Breast epithelium (tissue), 4 donors: Measurements from ENCODE around the gene DHCR7. TPM values are rescaled to one million over a fixed set of nuclear protein-coding genes. Genes with fewer than 3 reads are reported as not detected.

ENCODE experiments used
- DNase-seq, 2 donors: peaks; one replicate each; pipeline ENCODE4 v3.0.0-alpha.2; 2019; ENCODE audit warnings: low spot score in 2 of 2
- H3K27ac ChIP-seq, 2 donors: fragments of 200-600 bp; sonication (generic) in 1 of 2; one replicate each; pipeline ENCODE4 v1.5.1; 2016 to 2019; ENCODE audit warnings: mild to moderate bottlenecking in 1 of 2
- H3K27me3 ChIP-seq, 2 donors: fragments of 200-600 bp; sonication (generic) in 1 of 2; one replicate each; pipeline versions ENCODE4 v1.5.1 to v1.6.0; 2017 to 2019; ENCODE audit warnings: control low read depth in 1 of 2, mild to moderate bottlenecking in 1 of 2
- H3K36me3 ChIP-seq: fragments of 200-600 bp; one replicate; pipeline ENCODE4 v1.5.1; 2019
- H3K4me1 ChIP-seq, 2 donors: fragments of 200-600 bp; sonication (generic); one replicate each; pipeline ENCODE4 v1.5.1; 2016 to 2019; ENCODE audit warnings: control low read depth in 1 of 2
- H3K4me3 ChIP-seq, 3 donors: fragments of 200-600 bp; sonication (generic); 1 replicate in 2 of 3; 2 replicates in 1 of 3; pipeline ENCODE4 v1.5.1; 2016 to 2019; ENCODE audit warnings: mild to moderate bottlenecking in 3 of 3, moderate library complexity in 2 of 3
- H3K9me3 ChIP-seq, 2 donors: fragments of 200-600 bp; sonication (generic) in 1 of 2; one replicate each; pipeline ENCODE4 v1.5.1; 2016 to 2019; ENCODE audit warnings: control low read depth in 1 of 2
- POLR2A ChIP-seq: fragments of 450-650 bp; IDR thresholded peaks from one replicate; pipeline ENCODE4 v1.6.1; 2016; ENCODE audit warnings: antibody characterized with exemption, mild to moderate bottlenecking, moderate library complexity
- POLR2AphosphoS5 ChIP-seq, 3 donors: sonication (generic); formaldehyde crosslinking; IDR thresholded peaks; one replicate each; pipeline ENCODE4 v1.6.1; 2017; ENCODE audit warnings: antibody characterized with exemption in 3 of 3
- intact Hi-C: fragments of 100-400 bp; cut with DNase I; formaldehyde crosslinking; loops from one replicate; pipeline ENCODE4 v1.15.1; 2023; ENCODE audit warnings: low total_unique reads
- total RNA-seq, 3 donors: library from RNA; depleted of rRNA; stranded (reverse); fragments of >200 nt; gene quantifications; one replicate each; pipeline ENCODE4 v1.1.0, GENCODE V29; 2016
- TF ChIP-seq, protein P1 (sequence below), 3 donors: fragments of 450-650 bp; IDR thresholded peaks; one replicate each; pipeline ENCODE4 v1.5.1; 2016 to 2017; ENCODE audit warnings: antibody characterized with exemption in 3 of 3, mild to moderate bottlenecking in 3 of 3, moderate library complexity in 3 of 3

DHCR7 gene
- total RNA-seq, 3 donors from 2014 or later, result 14.7 to 31.7 (median 25.2) TPM

DNA sequence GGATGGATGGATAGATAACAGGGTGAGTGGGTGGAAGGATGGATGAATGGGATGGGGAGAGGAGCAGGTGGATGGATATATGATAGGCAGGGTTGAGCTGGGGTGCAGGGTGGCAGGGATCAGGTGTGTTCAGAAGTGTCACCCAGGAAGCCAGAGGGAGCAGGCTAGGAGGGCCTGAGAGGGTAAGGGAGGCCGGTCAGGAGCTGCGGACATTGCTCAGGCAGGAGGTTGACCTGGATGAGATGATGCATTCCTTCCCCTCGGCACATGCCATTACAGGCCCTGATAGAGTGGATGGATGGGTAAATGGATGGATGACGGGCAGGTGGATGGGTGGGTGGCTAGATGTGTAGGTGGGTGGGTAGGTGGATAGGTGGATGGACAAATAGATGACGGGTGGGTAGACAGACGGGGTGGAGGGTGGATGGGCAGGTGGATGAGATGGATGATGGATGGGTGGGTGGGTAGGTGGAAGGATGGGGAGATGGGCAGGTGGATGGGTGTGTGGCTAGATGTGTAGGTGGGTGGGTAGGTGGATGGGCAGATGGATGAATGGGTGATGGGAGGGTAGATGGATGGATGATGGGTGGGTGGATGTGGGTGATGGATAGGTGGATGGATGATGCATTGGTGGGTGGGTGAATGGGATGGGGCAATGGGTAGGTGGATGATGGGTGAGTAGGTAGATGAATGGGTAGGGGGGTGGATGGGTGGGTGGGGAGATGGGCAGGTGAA is 8.0 kb downstream of the DHCR7 start:
- H3K4me3 ChIP-seq, result no peak overlapping the region
- DNase-seq, result no peak
- no peak overlapping the region for H3K27ac ChIP-seq
- no peaks in the 10 kb centered on the region for H3K27me3 ChIP-seq
- intact Hi-C loops, result no loop called here
- no peaks in the 10 kb centered on the region for H3K36me3 ChIP-seq
- TF ChIP-seq, protein P1, sequence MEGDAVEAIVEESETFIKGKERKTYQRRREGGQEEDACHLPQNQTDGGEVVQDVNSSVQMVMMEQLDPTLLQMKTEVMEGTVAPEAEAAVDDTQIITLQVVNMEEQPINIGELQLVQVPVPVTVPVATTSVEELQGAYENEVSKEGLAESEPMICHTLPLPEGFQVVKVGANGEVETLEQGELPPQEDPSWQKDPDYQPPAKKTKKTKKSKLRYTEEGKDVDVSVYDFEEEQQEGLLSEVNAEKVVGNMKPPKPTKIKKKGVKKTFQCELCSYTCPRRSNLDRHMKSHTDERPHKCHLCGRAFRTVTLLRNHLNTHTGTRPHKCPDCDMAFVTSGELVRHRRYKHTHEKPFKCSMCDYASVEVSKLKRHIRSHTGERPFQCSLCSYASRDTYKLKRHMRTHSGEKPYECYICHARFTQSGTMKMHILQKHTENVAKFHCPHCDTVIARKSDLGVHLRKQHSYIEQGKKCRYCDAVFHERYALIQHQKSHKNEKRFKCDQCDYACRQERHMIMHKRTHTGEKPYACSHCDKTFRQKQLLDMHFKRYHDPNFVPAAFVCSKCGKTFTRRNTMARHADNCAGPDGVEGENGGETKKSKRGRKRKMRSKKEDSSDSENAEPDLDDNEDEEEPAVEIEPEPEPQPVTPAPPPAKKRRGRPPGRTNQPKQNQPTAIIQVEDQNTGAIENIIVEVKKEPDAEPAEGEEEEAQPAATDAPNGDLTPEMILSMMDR (IDR thresholded peaks at IDR 0.05), result no peak
- TF ChIP-seq POLR2A (no peak), POLR2AphosphoS5 (IDR thresholded peaks at IDR 0.05) (no peak)
- H3K4me1 ChIP-seq, result no peaks in the 10 kb centered on the region
- no peaks in the 10 kb centered on the region for H3K9me3 ChIP-seq

DNA sequence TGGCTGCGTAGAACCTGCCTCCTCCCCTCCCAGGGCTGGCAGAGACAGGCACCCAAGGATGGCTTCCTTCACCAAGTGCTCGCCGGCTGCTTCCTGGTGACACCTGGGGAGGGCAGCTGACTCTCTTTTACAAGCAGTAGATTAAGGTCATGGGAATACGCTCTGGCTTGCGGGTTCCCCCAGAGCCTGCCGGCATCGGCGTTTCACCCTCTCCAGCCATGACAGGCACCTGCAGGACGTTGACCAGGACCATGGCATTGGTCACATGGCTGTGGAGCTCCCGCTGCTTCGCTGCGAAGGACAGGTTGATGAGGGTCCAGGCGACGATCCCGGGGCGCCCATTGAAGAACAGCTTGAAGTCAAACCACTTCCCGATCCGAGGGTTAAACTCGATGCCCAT is 9.5 kb downstream of the DHCR7 start:
- Histone ChIP-seq H3K4me3 (no peak overlapping the region), H3K27ac (no peak overlapping the region), H3K36me3 (no peaks in the 10 kb centered on the region), H3K9me3 (no peaks in the 10 kb centered on the region), H3K4me1 (no peaks in the 10 kb centered on the region), H3K27me3 (no peaks in the 10 kb centered on the region)
- no peak for TF ChIP-seq POLR2AphosphoS5 (IDR thresholded peaks at IDR 0.05)
- TF ChIP-seq, protein P1 (IDR thresholded peaks at IDR 0.05), result no peak
- TF ChIP-seq POLR2A, result no peak
- no peak for DNase-seq
- intact Hi-C loops, result no loop called here

DNA sequence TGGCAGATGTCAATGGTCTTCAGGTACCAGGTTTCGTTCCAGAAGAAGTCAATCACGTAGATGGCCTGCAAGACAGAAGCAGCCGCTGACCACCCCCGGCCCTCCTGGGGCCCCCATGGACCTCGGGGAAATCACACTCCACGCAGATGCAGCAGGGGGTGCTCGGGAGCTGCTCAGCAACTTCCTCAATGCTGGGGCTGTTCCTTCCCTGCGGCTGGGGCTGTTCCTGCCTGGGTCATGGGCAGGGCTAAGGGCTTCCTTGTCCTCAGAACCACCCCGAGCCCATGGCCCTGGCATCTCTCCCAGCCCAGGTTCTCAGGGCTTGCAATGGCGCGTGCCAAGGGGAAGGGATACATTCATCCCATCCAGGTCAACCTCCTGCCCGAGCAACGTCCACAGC is 10.3 kb downstream of the DHCR7 start:
- H3K36me3 ChIP-seq, result no peaks in the 10 kb centered on the region

DNA sequence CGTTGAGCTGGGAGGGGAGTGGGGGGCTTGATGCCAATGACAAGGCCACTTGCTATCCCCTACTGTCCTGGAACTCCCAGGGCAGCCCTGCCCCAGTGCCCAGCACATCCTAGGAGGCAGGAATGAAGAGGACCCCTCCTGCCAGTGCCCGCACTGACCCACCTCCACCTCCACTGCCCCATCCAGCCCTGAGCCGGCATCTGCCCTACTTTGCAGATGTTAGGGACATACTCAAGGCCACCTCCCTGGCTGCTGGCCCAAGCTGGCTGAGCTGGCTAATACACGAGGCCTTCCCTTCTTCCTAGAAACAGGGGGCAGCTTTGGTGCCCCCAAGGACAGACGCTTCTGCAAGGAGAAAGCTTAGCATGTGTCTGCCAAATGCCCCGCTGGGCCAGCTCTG is 10.8 kb downstream of the DHCR7 start:
- intact Hi-C loops, result no loop called here
- no peak for TF ChIP-seq POLR2A
- TF ChIP-seq POLR2AphosphoS5 (IDR thresholded peaks at IDR 0.05), result no peak
- TF ChIP-seq, protein P1 (IDR thresholded peaks at IDR 0.05), result no peak
- no peak overlapping the region for H3K4me3 ChIP-seq
- no peaks in the 10 kb centered on the region for H3K4me1 ChIP-seq
- DNase-seq, result no peak
- no peaks in the 10 kb centered on the region for H3K36me3 ChIP-seq
- no peaks in the 10 kb centered on the region for H3K9me3 ChIP-seq
- no peak overlapping the region for H3K27ac ChIP-seq
- no peaks in the 10 kb centered on the region for H3K27me3 ChIP-seq

More for the DNA sequence above, 10.3 kb downstream of the DHCR7 start:
- TF ChIP-seq, protein P1 (IDR thresholded peaks at IDR 0.05), result no peak
- TF ChIP-seq POLR2AphosphoS5 (IDR thresholded peaks at IDR 0.05) (no peak), POLR2A (no peak)
- H3K4me1 ChIP-seq, result no peaks in the 10 kb centered on the region
- DNase-seq, result no peak
- H3K27me3 ChIP-seq, result no peaks in the 10 kb centered on the region
- intact Hi-C loops, result no loop called here
- H3K27ac ChIP-seq, result no peak overlapping the region
- no peaks in the 10 kb centered on the region for H3K9me3 ChIP-seq
- no peak overlapping the region for H3K4me3 ChIP-seq

DNA sequence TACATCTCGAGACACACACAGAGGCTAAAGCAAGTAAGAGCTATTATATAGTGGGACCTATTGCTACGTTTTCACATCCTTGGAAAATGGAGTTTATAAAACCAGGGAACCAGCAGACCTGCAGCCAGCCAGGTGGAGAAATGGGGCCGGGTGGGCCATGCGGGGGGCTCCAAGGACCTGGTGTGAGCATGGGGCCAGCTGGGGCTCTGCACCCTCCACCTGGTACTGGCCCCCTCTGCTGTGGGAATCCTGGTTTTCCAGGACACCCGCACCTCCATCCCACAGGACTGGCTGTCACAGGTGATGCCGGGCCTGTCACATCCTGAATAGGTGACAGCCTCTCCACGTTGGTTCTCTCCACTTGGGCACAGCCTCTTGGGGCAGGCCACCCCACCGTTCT is 11.3 kb downstream of the DHCR7 start:
- no peaks in the 10 kb centered on the region for H3K27me3 ChIP-seq
- no peaks in the 10 kb centered on the region for H3K36me3 ChIP-seq
- no peak overlapping the region for H3K27ac ChIP-seq
- TF ChIP-seq POLR2AphosphoS5 (IDR thresholded peaks at IDR 0.05), result no peak
- TF ChIP-seq, protein P1 (IDR thresholded peaks at IDR 0.05), result no peak
- TF ChIP-seq POLR2A, result no peak
- H3K9me3 ChIP-seq, result no peaks in the 10 kb centered on the region
- no peak overlapping the region for H3K4me3 ChIP-seq
- no peak for DNase-seq
- H3K4me1 ChIP-seq, result no peaks in the 10 kb centered on the region
- intact Hi-C loops, result no loop called here
